Kidney epithelial cell (primary cell): ENCODE results near the gene MAP3K20. TPM values are rescaled to one million over a fixed set of nuclear protein-coding genes. Genes with fewer than 3 reads are reported as not detected.
"Not testable (repeated sequence)": the region's sequence is repeated elsewhere in the genome, so short reads cannot be mapped to it uniquely, and the experiment has no call there.

Source experiments
- DNase-seq: peaks from one replicate; pipeline ENCODE4 v3.0.0-alpha.2; 2010; ENCODE audit warnings: low read depth
- H3K27me3 ChIP-seq: 2 replicates; pipeline ENCODE4 v1.6.0; 2011; ENCODE audit warnings: low read length; ENCODE audit not compliant: control insufficient read depth, insufficient read depth
- H3K36me3 ChIP-seq: 2 replicates; pipeline ENCODE4 v1.5.1; 2011; ENCODE audit warnings: low read length; ENCODE audit not compliant: control insufficient read depth, insufficient read depth
- H3K4me3 ChIP-seq: 2 replicates; pipeline ENCODE4 v1.5.1; 2011; ENCODE audit warnings: low read depth, mild to moderate bottlenecking, control low read depth, low read length
- CTCF ChIP-seq: IDR thresholded peaks from 2 replicates; pipeline ENCODE4 v1.5.1; 2011; ENCODE audit warnings: mild to moderate bottlenecking, moderate library complexity, low read length, control low read depth, inconsistent platforms; ENCODE audit not compliant: insufficient read depth, poor library complexity, severe bottlenecking
- total RNA-seq: library from RNA; depleted of rRNA; stranded (reverse); fragments of >200 nt; gene quantifications from 2 replicates; pipeline ENCODE4 v1.2.3, GENCODE V29; 2015

MAP3K20 gene
- total RNA-seq, 1 donor from 2014 or later, result 18.9 TPM

DNA sequence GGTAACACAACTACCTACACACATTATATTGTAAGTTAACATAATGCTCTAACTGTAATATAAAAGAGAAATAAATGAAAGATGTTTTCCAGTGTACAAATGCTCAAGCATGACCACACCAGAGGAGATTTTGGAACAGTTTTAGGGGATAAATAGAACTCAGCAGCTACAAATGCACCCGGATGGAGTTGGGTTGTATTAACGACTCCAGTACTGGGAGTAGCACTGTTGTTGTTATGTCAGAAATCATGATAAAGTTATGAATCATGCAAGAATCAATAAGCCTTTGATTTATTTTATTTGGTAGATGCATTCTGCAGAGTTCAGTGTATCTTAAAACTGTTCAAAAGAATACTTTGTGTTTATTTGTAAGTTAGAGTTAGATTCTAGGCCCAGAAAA, 126.9 kb downstream of the MAP3K20 start:
- no peak for TF ChIP-seq CTCF
- no peak for DNase-seq
- H3K27me3 ChIP-seq, result no peaks in the 10 kb centered on the region
- no peaks in the 10 kb centered on the region for H3K36me3 ChIP-seq
- no peak overlapping the region for H3K4me3 ChIP-seq

- H3K36me3 ChIP-seq, result no peaks in the 10 kb centered on the region
- no peak for DNase-seq
- TF ChIP-seq CTCF, result no peak
- no peak overlapping the region for H3K4me3 ChIP-seq
- no peaks in the 10 kb centered on the region for H3K27me3 ChIP-seq
Measured at GRCh38 chr2:173204316-173204715, 128.7 kb downstream of the MAP3K20 start.

- H3K36me3 ChIP-seq, result no peaks in the 10 kb centered on the region
Measured at GRCh38 chr2:173205375-173205774, 129.7 kb downstream of the MAP3K20 start.

GRCh38 chr2:173207124-173207523, 131.5 kb downstream of the MAP3K20 start:
- not testable (repeated sequence) for DNase-seq, H3K27me3 ChIP-seq, H3K4me3 ChIP-seq, H3K36me3 ChIP-seq

More at GRCh38 chr2:173205375-173205774, 129.7 kb downstream of the MAP3K20 start:
- Histone ChIP-seq H3K27me3 (no peaks in the 10 kb centered on the region), H3K4me3 (no peak overlapping the region)
- DNase-seq, result no peak
- no peak for TF ChIP-seq CTCF

GRCh38 chr2:173210270-173211196, 134.9 kb downstream of the MAP3K20 start:
- no peak overlapping the region for H3K4me3 ChIP-seq
- peak; percentile 76 for TF ChIP-seq CTCF
- DNase-seq, result peak; percentile 71

DNA sequence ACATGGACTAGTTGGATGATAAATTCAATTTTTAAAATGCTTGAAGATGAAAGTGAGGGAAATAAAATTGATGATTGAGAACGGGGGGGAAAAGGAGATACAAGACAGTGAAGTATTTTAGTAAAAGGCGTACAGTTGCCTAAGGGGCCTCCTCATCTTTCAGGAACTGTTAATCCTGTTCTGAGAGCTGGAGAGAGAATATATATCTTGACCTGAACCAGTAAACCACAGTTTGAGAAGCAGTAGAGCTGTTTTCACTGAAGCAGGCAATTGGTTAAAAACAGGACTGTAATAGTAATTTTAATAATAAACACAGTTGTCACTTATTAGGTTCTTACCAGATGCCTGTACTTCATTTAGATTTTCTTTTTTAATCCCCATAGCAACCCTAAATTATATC, 137.5 kb downstream of the MAP3K20 start:
- no peaks in the 10 kb centered on the region for H3K27me3 ChIP-seq
- DNase-seq, result no peak
- H3K36me3 ChIP-seq, result no peaks in the 10 kb centered on the region
- no peak for TF ChIP-seq CTCF
- no peak overlapping the region for H3K4me3 ChIP-seq

More at GRCh38 chr2:173210270-173211196, 134.9 kb downstream of the MAP3K20 start:
- H3K36me3 ChIP-seq, result no peaks in the 10 kb centered on the region
- H3K27me3 ChIP-seq, result no peaks in the 10 kb centered on the region
